IPS-18a (cell line): ENCODE results near the gene RBBP8.

ENCODE experiments used
- H3K27ac ChIP-seq: one replicate; pipeline ENCODE4 v1.5.1; 2013; ENCODE audit warnings: low read length
- H3K27me3 ChIP-seq: one replicate; pipeline ENCODE4 v1.6.1; 2013; ENCODE audit warnings: mild to moderate bottlenecking, low read length; ENCODE audit not compliant: control insufficient read depth, insufficient read depth
- H3K36me3 ChIP-seq: one replicate; pipeline ENCODE4 v1.6.1; 2013; ENCODE audit warnings: low read depth, low read length; ENCODE audit not compliant: control insufficient read depth
- H3K4me1 ChIP-seq: one replicate; pipeline ENCODE4 v1.6.1; 2013; ENCODE audit warnings: low read depth, low read length; ENCODE audit not compliant: control insufficient read depth
- H3K4me3 ChIP-seq: one replicate; pipeline ENCODE4 v1.5.1; 2013; ENCODE audit warnings: low read length
- H3K9ac ChIP-seq: one replicate; pipeline ENCODE4 v1.6.1; 2013; ENCODE audit warnings: mild to moderate bottlenecking, low read length, moderate library complexity
- H3K9me3 ChIP-seq: one replicate; pipeline ENCODE4 v1.6.1; 2013; ENCODE audit warnings: low read depth, low read length; ENCODE audit not compliant: control insufficient read depth

RBBP8 gene

DNA sequence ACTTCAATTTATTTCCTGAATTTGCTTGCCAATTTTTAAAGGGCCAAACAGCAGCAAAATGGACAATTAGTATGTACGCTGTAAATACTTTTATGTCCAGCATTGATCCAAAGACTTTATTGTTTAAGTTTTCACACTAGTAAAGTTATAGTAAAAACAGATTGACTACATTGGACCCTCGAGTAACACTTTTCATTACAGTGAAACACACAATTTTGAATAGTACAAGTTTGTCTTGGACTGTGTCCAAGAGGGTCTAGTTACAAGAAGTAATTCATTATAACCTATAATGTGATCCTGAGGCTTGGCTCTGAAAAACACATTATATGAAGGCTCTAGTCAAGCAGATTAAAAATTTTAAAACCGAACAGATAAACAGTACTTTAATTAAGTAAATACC lies 11.4 kb upstream of the RBBP8 start:
- Histone ChIP-seq H3K4me3 (no peak overlapping the region), H3K9ac (no peak overlapping the region), H3K27me3 (no peaks in the 10 kb centered on the region), H3K36me3 (no peaks in the 10 kb centered on the region), H3K9me3 (no peaks in the 10 kb centered on the region), H3K4me1 (no peaks in the 10 kb centered on the region), H3K27ac (no peak overlapping the region)

GRCh38 chr18:22924589-22924988 lies 8.5 kb upstream of the RBBP8 start:
- Histone ChIP-seq H3K36me3 (no peaks in the 10 kb centered on the region), H3K4me3 (no peak overlapping the region), H3K9ac (no peak overlapping the region), H3K4me1 (no peaks in the 10 kb centered on the region), H3K27ac (no peak overlapping the region), H3K9me3 (no peaks in the 10 kb centered on the region), H3K27me3 (no peaks in the 10 kb centered on the region)

- Histone ChIP-seq H3K9me3 (no peaks in the 10 kb centered on the region), H3K9ac (no peak overlapping the region), H3K27ac (no peak overlapping the region), H3K4me1 (peaks cover 3% of the 10 kb centered on the region), H3K27me3 (no peaks in the 10 kb centered on the region), H3K4me3 (no peak overlapping the region), H3K36me3 (no peaks in the 10 kb centered on the region)
Measured at GRCh38 chr18:22926454-22926853, 6.7 kb upstream of the RBBP8 start.

DNA sequence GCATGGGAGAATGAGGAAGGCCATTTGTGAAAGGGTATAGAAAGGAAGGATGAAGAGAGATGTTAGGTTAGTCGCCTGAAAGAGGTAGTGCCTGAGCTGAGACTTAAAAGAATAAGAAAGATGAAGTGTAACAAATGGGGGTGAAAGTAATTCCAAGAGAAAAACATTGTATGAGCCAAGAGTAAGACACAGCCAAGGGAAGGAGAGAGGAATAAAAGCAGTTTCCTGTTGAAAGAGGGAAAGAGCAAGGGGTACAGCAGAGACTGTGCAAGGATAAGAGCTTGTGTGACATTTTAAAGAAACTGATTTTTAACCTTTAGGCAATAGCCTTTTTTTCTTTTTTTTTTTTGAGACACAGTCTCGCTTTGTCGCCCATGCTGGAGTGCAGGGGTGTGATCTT lies 4.8 kb upstream of the RBBP8 start:
- no peak overlapping the region for H3K27ac ChIP-seq

DNA sequence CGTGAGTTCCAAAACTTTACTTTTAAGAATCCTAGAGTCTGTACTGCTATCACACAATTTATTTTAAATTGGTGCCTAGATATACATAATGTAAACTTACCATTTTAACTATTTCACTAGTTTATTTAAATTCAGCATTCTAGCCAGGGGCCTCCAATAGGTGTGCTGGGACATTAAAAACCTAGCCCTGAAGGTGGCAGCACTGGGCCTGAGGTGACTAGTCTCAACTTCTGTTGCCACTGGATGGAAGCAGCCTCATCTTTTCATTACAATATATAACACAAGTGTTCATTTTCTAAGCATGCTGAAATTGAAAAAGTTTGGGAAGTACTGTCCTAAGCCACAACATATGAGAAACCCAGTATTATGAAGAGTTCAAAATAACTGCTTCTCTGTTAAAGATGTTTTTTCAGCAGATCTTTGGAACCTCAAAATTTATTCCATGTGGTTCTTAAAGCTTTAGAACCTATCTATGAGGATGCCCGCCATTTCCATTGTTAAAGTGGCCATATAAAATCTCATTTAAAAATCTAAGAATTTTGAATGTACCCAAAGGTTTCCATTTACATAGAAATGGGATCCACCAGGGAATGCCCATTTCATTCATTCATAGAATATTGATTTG lies 2.9 kb upstream of the RBBP8 start:
- no peaks in the 10 kb centered on the region for H3K9me3 ChIP-seq
- no peaks in the 10 kb centered on the region for H3K36me3 ChIP-seq
- no peak overlapping the region for H3K27ac ChIP-seq
- H3K9ac ChIP-seq: no peak overlapping the region
- H3K4me1 ChIP-seq: peaks cover 17% of the 10 kb centered on the region
- peaks cover 9% of the 10 kb centered on the region for H3K27me3 ChIP-seq
- no peak overlapping the region for H3K4me3 ChIP-seq

More for the DNA sequence above, 4.8 kb upstream of the RBBP8 start:
- H3K4me1 ChIP-seq: peaks cover 10% of the 10 kb centered on the region
- H3K4me3 ChIP-seq: no peak overlapping the region
- no peak overlapping the region for H3K9ac ChIP-seq
- H3K9me3 ChIP-seq: no peaks in the 10 kb centered on the region
- no peaks in the 10 kb centered on the region for H3K36me3 ChIP-seq
- H3K27me3 ChIP-seq: peaks cover 9% of the 10 kb centered on the region

- H3K9ac ChIP-seq: peak overlapping the region; percentile 85
- peak overlapping the region; percentile 89 for H3K4me3 ChIP-seq
- H3K36me3 ChIP-seq: peaks cover 6% of the 10 kb centered on the region
- H3K9me3 ChIP-seq: no peaks in the 10 kb centered on the region
- peak overlapping the region; percentile 64 for H3K27ac ChIP-seq
- H3K27me3 ChIP-seq: peaks cover 9% of the 10 kb centered on the region
- peaks cover 19% of the 10 kb centered on the region for H3K4me1 ChIP-seq
Measured at GRCh38 chr18:22932885-22933205, 283 bp upstream of the RBBP8 start.

DNA sequence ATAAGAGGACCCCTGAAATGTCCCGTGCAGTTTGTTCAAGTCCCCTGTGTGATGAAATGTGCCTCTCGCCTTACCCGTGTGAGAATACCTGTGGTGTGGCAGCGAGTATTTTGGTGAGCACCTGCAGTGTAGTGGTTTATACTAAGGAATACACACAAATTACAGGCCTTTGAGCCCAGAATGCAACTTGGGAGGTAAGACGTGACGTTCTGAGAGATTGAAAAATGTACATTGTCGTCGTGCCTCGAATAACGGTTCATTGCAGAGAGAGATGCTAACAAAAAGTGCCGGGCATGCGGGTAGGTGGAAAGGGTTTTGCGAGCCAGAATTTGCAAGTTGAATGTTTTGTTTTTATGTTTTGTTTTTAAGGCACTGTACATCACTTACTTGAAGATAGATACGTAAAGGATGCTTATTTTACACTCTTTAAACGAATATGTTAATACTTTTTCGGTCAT lies 867 bp downstream of the RBBP8 start:
- Histone ChIP-seq H3K27ac (no peak overlapping the region), H3K36me3 (peaks cover 13% of the 10 kb centered on the region), H3K4me1 (peaks cover 19% of the 10 kb centered on the region)

DNA sequence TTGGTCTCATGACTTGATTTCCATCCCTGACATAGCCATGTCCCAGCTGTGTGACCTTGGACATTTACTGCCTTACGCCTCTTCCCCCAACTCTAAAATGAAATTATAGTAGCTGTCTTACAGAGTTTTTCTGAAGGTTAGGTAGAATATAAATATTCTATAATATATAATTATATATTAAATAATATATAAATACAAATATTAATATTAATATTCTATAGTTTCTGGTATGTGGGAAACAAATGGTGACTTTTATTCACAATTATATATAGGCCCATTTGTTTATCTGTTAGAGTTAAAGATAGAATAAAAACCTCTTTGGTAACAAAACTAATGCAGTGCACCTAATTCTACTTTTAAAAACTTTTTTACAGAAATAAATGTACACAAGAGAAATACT lies 1.7 kb downstream of the RBBP8 start:
- peaks cover 18% of the 10 kb centered on the region for H3K4me1 ChIP-seq
- H3K9ac ChIP-seq: no peak overlapping the region
- H3K27me3 ChIP-seq: peaks cover 9% of the 10 kb centered on the region
- H3K27ac ChIP-seq: no peak overlapping the region
- H3K4me3 ChIP-seq: peak overlapping the region; percentile 89
- H3K36me3 ChIP-seq: peaks cover 21% of the 10 kb centered on the region
- H3K9me3 ChIP-seq: no peaks in the 10 kb centered on the region

More for the DNA sequence above, 867 bp downstream of the RBBP8 start:
- peaks cover 9% of the 10 kb centered on the region for H3K27me3 ChIP-seq
- H3K9me3 ChIP-seq: no peaks in the 10 kb centered on the region
- peak overlapping the region; percentile 85 for H3K9ac ChIP-seq
- H3K4me3 ChIP-seq: peak overlapping the region; percentile 89

- Histone ChIP-seq H3K27me3 (peaks cover 9% of the 10 kb centered on the region), H3K36me3 (peaks cover 22% of the 10 kb centered on the region), H3K9ac (peak overlapping the region; percentile 22), H3K27ac (no peak overlapping the region), H3K9me3 (no peaks in the 10 kb centered on the region), H3K4me3 (no peak overlapping the region), H3K4me1 (peaks cover 16% of the 10 kb centered on the region)
Measured at GRCh38 chr18:22935431-22935830, 2.3 kb downstream of the RBBP8 start.

DNA sequence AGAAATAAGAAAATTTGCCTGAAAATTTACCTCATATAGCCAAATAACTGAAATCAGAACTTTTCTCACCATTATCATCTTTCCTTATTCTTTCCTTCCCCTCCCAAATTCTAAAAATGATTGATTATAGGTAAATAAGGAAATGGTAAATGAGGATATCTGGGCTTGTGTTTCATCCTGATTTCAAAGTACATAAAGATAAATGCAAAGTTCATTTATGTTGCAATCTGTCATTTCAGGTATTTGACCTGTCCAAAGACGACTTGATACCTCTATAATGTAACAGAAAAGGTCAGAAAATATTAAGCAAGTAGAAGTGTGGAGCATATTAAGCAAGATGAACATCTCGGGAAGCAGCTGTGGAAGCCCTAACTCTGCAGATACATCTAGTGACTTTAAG lies 3.4 kb downstream of the RBBP8 start:
- no peak overlapping the region for H3K9ac ChIP-seq
- H3K4me3 ChIP-seq: no peak overlapping the region
- H3K36me3 ChIP-seq: peaks cover 23% of the 10 kb centered on the region
- no peaks in the 10 kb centered on the region for H3K9me3 ChIP-seq
- no peak overlapping the region for H3K27ac ChIP-seq
- peaks cover 16% of the 10 kb centered on the region for H3K4me1 ChIP-seq
- H3K27me3 ChIP-seq: peaks cover 9% of the 10 kb centered on the region

DNA sequence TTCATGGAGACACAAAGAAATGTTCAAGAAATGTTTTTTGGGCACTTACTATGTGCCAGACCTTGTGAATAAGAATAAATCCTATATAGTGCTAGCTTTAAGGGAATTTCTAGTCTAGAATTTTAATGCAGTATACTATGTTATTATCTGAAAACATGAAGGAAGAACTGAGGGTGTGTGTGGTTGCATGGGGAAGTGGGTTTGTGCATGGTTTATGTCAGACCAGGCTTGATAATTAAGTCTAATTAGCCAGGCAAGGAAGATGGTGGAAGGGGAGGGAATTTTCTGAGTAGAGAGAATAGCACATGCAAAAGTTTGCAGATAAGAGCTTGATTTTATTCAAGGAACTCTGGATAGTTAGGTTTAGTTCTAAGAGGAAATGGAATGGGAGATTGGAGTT lies 6.5 kb downstream of the RBBP8 start:
- no peaks in the 10 kb centered on the region for H3K27me3 ChIP-seq
- H3K4me1 ChIP-seq: peaks cover 5% of the 10 kb centered on the region
- H3K9me3 ChIP-seq: no peaks in the 10 kb centered on the region
- H3K36me3 ChIP-seq: peaks cover 34% of the 10 kb centered on the region
- no peak overlapping the region for H3K4me3 ChIP-seq
- H3K27ac ChIP-seq: no peak overlapping the region
- no peak overlapping the region for H3K9ac ChIP-seq

DNA sequence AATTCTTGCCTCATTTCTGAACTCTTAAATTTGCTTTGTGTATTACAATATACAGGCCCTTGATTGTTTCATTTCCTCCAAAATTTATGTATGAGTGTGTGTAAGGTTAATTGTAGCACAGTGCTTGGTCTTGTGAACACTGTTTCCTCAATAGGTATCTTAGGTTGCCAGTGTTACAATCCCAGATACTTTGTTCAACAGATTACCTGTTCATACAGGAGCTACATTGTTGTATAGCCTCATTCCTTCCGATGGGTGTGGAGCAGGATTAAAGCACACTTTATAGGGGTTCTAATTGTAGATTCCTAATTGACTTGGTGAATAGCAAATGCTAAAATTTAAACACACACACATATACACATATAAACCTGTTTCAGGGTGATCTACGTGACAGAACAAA lies 10.7 kb downstream of the RBBP8 start:
- Histone ChIP-seq H3K36me3 (peaks cover 44% of the 10 kb centered on the region), H3K27me3 (no peaks in the 10 kb centered on the region), H3K4me1 (no peaks in the 10 kb centered on the region), H3K4me3 (no peak overlapping the region), H3K9ac (no peak overlapping the region), H3K9me3 (no peaks in the 10 kb centered on the region), H3K27ac (no peak overlapping the region)
